SK-N-SH (cell line): ENCODE results near the gene GBX2. TPM values are rescaled to one million over a fixed set of nuclear protein-coding genes. Genes with fewer than 3 reads are reported as not detected.

ENCODE experiments used
- CTCF ChIA-PET: fragments of 300-600, 350-600 bp; formaldehyde crosslinking; extraction: SDS; loops from one replicate; lab custom pipeline; 2021; lab: Yijun Ruan, JAX
- POLR2A ChIA-PET: fragments of 350-600 bp; sonication (Branson Sonifier 250); formaldehyde crosslinking; extraction: SDS; loops from one replicate; lab custom pipeline; 2020; ENCODE audit warnings: antibody characterized with exemption, inconsistent platforms; lab: Yijun Ruan, JAX
- DNase-seq: peaks from one replicate; pipeline ENCODE4 v3.0.0; 2012
- H2AFZ ChIP-seq: fragments of 200-600 bp; sonication (generic); 2 replicates; pipeline ENCODE4 v1.8.1; 2016; ENCODE audit warnings: antibody characterized with exemption, mild to moderate bottlenecking, low read depth
- H3F3A ChIP-seq: fragments of 200-600 bp; sonication (generic); replicated peaks from 2 replicates; pipeline ENCODE3; 2016; ENCODE audit warnings: antibody characterized with exemption, mild to moderate bottlenecking; ENCODE audit not compliant: insufficient read depth
- H3K27ac ChIP-seq, 2 experiments: fragments of 200-500 bp in 1 of 2; fragments of 200-600 bp in 1 of 2; sonication (Bioruptor generic) in 1 of 2; sonication (generic), shearing (Covaris generic) in 1 of 2; 2 replicates each; pipeline versions ENCODE4 v1.5.1 to v1.6.1; 2014 to 2016; ENCODE audit warnings: low read depth in 2 of 2, inconsistent platforms in 1 of 2, low read length in 1 of 2, mild to moderate bottlenecking in 1 of 2, mixed read lengths in 1 of 2
- H3K27me3 ChIP-seq: fragments of 200-600 bp; sonication (generic), shearing (Covaris generic); 2 replicates; pipeline ENCODE4 v1.6.1; 2016; ENCODE audit warnings: mixed run types; ENCODE audit not compliant: insufficient read depth
- H3K36me3 ChIP-seq, 2 experiments: fragments of 200-500 bp in 1 of 2; fragments of 200-600 bp in 1 of 2; sonication (Bioruptor generic) in 1 of 2; sonication (generic) in 1 of 2; replicated peaks in 1 of 2; 2 replicates each; pipeline versions ENCODE3 to v1.5.1; 2014 to 2016; ENCODE audit warnings: low read length in 1 of 2, mild to moderate bottlenecking in 1 of 2; ENCODE audit not compliant: insufficient read depth in 2 of 2, control insufficient read depth in 1 of 2
- H3K4me1 ChIP-seq, 2 experiments: fragments of 200-500 bp in 1 of 2; fragments of 200-600 bp in 1 of 2; sonication (Bioruptor generic) in 1 of 2; sonication (generic), shearing (Covaris generic) in 1 of 2; 2 replicates each; pipeline versions ENCODE4 v1.5.1 to v1.6.1; 2014 to 2016; ENCODE audit warnings: low read depth in 1 of 2, low read length in 1 of 2, mixed run types in 1 of 2; ENCODE audit not compliant: insufficient read depth in 2 of 2, control insufficient read depth in 1 of 2
- H3K4me2 ChIP-seq: fragments of 200-600 bp; sonication (generic), shearing (Covaris generic); 2 replicates; pipeline ENCODE4 v1.6.1; 2017; ENCODE audit warnings: mixed run types
- H3K4me3 ChIP-seq, 2 experiments: fragments of 200-500 bp in 1 of 2; fragments of 200-600 bp in 1 of 2; sonication (Bioruptor generic) in 1 of 2; sonication (generic), shearing (Covaris generic) in 1 of 2; 2 replicates each; pipeline versions ENCODE4 v1.5.1 to v1.8.1; 2014 to 2016; ENCODE audit warnings: low read depth in 2 of 2, inconsistent platforms in 1 of 2, low read length in 1 of 2, mild to moderate bottlenecking in 1 of 2, mixed read lengths in 1 of 2, moderate library complexity in 1 of 2
- H3K79me2 ChIP-seq: fragments of 200-600 bp; sonication (generic); 2 replicates; pipeline ENCODE4 v1.8.1; 2017; ENCODE audit warnings: mild to moderate bottlenecking; ENCODE audit not compliant: insufficient read depth
- H3K9ac ChIP-seq: fragments of 200-600 bp; sonication (generic); 2 replicates; pipeline ENCODE4 v1.6.1; 2017; ENCODE audit warnings: mixed run types
- H3K9me2 ChIP-seq: fragments of 200-600 bp; sonication (generic); 2 replicates; pipeline ENCODE4 v1.6.1; 2017; ENCODE audit warnings: mixed run types
- H3K9me3 ChIP-seq: fragments of 200-600 bp; sonication (generic); 2 replicates; pipeline ENCODE4 v1.6.1; 2017; ENCODE audit warnings: mixed run types, mild to moderate bottlenecking, moderate library complexity
- H4K20me1 ChIP-seq: fragments of 200-600 bp; sonication (generic); 2 replicates; pipeline ENCODE4 v1.6.1; 2017; ENCODE audit warnings: mild to moderate bottlenecking, mixed run types; ENCODE audit not compliant: insufficient read depth
- FOSL2 ChIP-seq: IDR thresholded peaks from 2 replicates; pipeline ENCODE4 v1.4.0; 2012; ENCODE audit warnings: low read depth, mild to moderate bottlenecking, moderate library complexity, borderline replicate concordance
- FOXJ3 ChIP-seq: sonication (generic); formaldehyde crosslinking; IDR thresholded peaks from 2 replicates; pipeline ENCODE4 v1.5.1; 2020; ENCODE audit warnings: mild to moderate bottlenecking, missing genetic modification reagents
- GABPA ChIP-seq: IDR thresholded peaks from 2 replicates; pipeline ENCODE4 v1.4.0; 2012; ENCODE audit warnings: low read depth, mild to moderate bottlenecking
- GATA2 ChIP-seq: sonication (generic); formaldehyde crosslinking; IDR thresholded peaks from 2 replicates; pipeline ENCODE4 v1.5.0; 2020; ENCODE audit warnings: mild to moderate bottlenecking, missing genetic modification reagents
- JUND ChIP-seq: IDR thresholded peaks from 2 replicates; pipeline ENCODE4 v1.4.0; 2012
- MXI1 ChIP-seq: IDR thresholded peaks from 2 replicates; pipeline ENCODE4 v1.6.1; 2012; ENCODE audit warnings: mild to moderate bottlenecking, low read depth, low read length, improper control_type of control experiment
- NFIC ChIP-seq: IDR thresholded peaks from 2 replicates; pipeline ENCODE4 v1.4.0; 2012; ENCODE audit warnings: borderline replicate concordance
- NRF1 ChIP-seq: IDR thresholded peaks from 2 replicates; pipeline ENCODE4 v1.6.1; 2012; ENCODE audit warnings: low read depth, mild to moderate bottlenecking, low read length
- POLR2AphosphoS5 ChIP-seq: IDR thresholded peaks from 2 replicates; pipeline ENCODE4 v1.6.1; 2012; ENCODE audit warnings: low read depth, low read length
- RAD21 ChIP-seq: IDR thresholded peaks from 2 replicates; pipeline ENCODE4 v1.6.1; 2012; ENCODE audit warnings: mild to moderate bottlenecking, low read length
- RCOR1 ChIP-seq: fragments of 150-350 bp; IDR thresholded peaks from 2 replicates; pipeline ENCODE4 v1.6.1; 2017; ENCODE audit warnings: antibody characterized with exemption, low read length
- RXRA ChIP-seq: IDR thresholded peaks from 2 replicates; pipeline ENCODE4 v1.4.0; 2012; ENCODE audit warnings: low read depth, mild to moderate bottlenecking, borderline replicate concordance
- TAF1 ChIP-seq: IDR thresholded peaks from 2 replicates; pipeline ENCODE4 v1.6.1; 2012; ENCODE audit warnings: low read depth, mild to moderate bottlenecking, low read length, moderate library complexity, borderline replicate concordance
- YY1 ChIP-seq: IDR thresholded peaks from 2 replicates; pipeline ENCODE4 v1.4.0; 2012; ENCODE audit warnings: low read depth, mild to moderate bottlenecking
- WGBS: methylation state at CpG from one replicate; pipeline ENCODE4 v1.1.6; 2017; ENCODE audit warnings: low lambda C conversion rate; 5-methylcytosine and 5-hydroxymethylcytosine counted together
- polyA plus RNA-seq, 3 experiments: library from polyadenylated mRNA; depleted of rRNA; stranded (reverse); fragments of >200 nt; gene quantifications; 2 replicates each; pipeline ENCODE4 v1.2.3, GENCODE V29; 2012
- TF ChIP-seq, protein P1 (sequence below): IDR thresholded peaks from 2 replicates; pipeline ENCODE4 v1.6.1; 2012; ENCODE audit warnings: mild to moderate bottlenecking, low read depth, low read length, moderate library complexity
- TF ChIP-seq, protein P2 (sequence below): IDR thresholded peaks from 2 replicates; pipeline ENCODE4; 2012
- TF ChIP-seq, protein P3 (sequence below): fragments of 150-350 bp; IDR thresholded peaks from 2 replicates; pipeline ENCODE4 v1.6.1; 2016; ENCODE audit warnings: mild to moderate bottlenecking, low read depth, low read length

Gene GBX2
- polyA plus RNA-seq, 1 of the 3 experiments (the other 2 are of a cell fraction) = 0.16 TPM

DNA sequence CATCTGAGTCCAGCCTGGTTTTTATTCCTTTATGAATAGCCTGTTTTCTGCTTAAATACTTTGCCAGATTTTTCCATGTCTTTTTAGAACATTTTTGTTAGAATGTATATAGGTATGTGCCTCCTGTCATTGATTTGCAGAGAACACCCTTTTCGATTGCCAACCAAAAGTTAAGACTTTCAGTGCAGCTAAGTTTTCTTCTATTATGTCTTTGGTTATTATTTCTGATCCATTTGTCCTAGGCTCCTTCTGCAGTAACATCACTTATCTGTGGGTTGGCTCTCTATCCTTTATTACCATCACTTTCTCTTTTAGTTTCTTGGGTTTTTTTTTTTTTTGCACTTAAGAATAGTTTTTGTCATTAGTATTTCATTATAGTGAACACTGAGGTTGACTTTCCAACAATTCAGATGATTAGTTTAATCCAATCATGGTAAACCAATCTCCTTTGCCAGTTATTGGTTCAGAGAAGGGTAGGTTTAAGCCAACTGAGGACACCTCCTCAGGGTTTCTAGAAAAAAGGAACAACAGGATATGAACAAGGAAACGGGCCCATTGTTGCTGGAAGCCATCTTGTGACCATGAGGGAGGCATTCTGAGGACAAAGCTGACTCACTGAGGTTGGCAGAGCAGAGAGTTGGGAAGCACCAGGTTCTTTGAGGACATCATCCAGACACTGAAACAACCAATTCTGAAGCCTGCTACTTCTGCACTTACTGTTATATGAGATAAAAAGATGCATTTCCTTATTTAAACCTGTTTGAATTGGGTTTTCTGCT is 37.9 kb upstream of the GBX2 start:
- Histone ChIP-seq H3K4me1 (no peaks in the 10 kb centered on the region), H3K36me3 (no peaks in the 10 kb centered on the region), H2AFZ (no peak overlapping the region), H3K9ac (no peak overlapping the region), H3F3A (no peaks in the 10 kb centered on the region), H3K27me3 (no peaks in the 10 kb centered on the region; the same call in 1 of the 2 replicates), H3K27ac (no peak overlapping the region), H3K79me2 (no peaks in the 10 kb centered on the region), H3K9me3 (no peaks in the 10 kb centered on the region), H4K20me1 (no peaks in the 10 kb centered on the region), H3K4me3 (no peak overlapping the region), H3K4me2 (no peak overlapping the region), H3K9me2 (no peaks in the 10 kb centered on the region)
- no peak for DNase-seq
- WGBS = 14% methylated on average over 2 of the region's 2 CpGs
- ChIA-PET POLR2A (no interaction called here), CTCF (no interaction called here)
- TF ChIP-seq GABPA = no peak
- no peak for TF ChIP-seq POLR2AphosphoS5
- no peak for TF ChIP-seq RAD21
- no peak for TF ChIP-seq FOXJ3
- TF ChIP-seq, protein P1, sequence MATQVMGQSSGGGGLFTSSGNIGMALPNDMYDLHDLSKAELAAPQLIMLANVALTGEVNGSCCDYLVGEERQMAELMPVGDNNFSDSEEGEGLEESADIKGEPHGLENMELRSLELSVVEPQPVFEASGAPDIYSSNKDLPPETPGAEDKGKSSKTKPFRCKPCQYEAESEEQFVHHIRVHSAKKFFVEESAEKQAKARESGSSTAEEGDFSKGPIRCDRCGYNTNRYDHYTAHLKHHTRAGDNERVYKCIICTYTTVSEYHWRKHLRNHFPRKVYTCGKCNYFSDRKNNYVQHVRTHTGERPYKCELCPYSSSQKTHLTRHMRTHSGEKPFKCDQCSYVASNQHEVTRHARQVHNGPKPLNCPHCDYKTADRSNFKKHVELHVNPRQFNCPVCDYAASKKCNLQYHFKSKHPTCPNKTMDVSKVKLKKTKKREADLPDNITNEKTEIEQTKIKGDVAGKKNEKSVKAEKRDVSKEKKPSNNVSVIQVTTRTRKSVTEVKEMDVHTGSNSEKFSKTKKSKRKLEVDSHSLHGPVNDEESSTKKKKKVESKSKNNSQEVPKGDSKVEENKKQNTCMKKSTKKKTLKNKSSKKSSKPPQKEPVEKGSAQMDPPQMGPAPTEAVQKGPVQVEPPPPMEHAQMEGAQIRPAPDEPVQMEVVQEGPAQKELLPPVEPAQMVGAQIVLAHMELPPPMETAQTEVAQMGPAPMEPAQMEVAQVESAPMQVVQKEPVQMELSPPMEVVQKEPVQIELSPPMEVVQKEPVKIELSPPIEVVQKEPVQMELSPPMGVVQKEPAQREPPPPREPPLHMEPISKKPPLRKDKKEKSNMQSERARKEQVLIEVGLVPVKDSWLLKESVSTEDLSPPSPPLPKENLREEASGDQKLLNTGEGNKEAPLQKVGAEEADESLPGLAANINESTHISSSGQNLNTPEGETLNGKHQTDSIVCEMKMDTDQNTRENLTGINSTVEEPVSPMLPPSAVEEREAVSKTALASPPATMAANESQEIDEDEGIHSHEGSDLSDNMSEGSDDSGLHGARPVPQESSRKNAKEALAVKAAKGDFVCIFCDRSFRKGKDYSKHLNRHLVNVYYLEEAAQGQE = no peak
- no peak for TF ChIP-seq RCOR1
- no peak for TF ChIP-seq NFIC
- TF ChIP-seq GATA2 = no peak
- no peak for TF ChIP-seq TAF1
- TF ChIP-seq, protein P2, sequence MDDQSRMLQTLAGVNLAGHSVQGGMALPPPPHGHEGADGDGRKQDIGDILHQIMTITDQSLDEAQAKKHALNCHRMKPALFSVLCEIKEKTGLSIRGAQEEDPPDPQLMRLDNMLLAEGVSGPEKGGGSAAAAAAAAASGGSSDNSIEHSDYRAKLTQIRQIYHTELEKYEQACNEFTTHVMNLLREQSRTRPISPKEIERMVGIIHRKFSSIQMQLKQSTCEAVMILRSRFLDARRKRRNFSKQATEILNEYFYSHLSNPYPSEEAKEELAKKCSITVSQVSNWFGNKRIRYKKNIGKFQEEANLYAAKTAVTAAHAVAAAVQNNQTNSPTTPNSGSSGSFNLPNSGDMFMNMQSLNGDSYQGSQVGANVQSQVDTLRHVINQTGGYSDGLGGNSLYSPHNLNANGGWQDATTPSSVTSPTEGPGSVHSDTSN = no peak
- TF ChIP-seq, protein P3, sequence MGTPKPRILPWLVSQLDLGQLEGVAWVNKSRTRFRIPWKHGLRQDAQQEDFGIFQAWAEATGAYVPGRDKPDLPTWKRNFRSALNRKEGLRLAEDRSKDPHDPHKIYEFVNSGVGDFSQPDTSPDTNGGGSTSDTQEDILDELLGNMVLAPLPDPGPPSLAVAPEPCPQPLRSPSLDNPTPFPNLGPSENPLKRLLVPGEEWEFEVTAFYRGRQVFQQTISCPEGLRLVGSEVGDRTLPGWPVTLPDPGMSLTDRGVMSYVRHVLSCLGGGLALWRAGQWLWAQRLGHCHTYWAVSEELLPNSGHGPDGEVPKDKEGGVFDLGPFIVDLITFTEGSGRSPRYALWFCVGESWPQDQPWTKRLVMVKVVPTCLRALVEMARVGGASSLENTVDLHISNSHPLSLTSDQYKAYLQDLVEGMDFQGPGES = no peak
- no peak for TF ChIP-seq NRF1
- no peak for TF ChIP-seq YY1
- no peak for TF ChIP-seq RXRA
- TF ChIP-seq MXI1 = no peak
- no peak for TF ChIP-seq FOSL2
- no peak for TF ChIP-seq JUND
